ENCODE measurements around the gene ROPN1.
"Not testable (repeated sequence)": the region's sequence is repeated elsewhere in the genome, so short reads cannot be mapped to it uniquely, and the experiment has no call there.

The ROPN1 gene

GRCh38 chr3:123980539-123980938 is 11.4 kb downstream of the ROPN1 start:
- TF ChIP-seq POLR2A (IDR thresholded peaks at IDR 0.05; ENCODE audit: low read depth, low read length) (no peak), TAF1 (IDR thresholded peaks at IDR 0.05; ENCODE audit: borderline replicate concordance, low read depth, low read length) (no peak), POLR2AphosphoS5 (IDR thresholded peaks at IDR 0.05; ENCODE audit: low read depth, low read length) (no peak)
- DNase-seq (ENCODE audit: insufficient read length) (no peak), FAIRE-seq (no peak)

DNA sequence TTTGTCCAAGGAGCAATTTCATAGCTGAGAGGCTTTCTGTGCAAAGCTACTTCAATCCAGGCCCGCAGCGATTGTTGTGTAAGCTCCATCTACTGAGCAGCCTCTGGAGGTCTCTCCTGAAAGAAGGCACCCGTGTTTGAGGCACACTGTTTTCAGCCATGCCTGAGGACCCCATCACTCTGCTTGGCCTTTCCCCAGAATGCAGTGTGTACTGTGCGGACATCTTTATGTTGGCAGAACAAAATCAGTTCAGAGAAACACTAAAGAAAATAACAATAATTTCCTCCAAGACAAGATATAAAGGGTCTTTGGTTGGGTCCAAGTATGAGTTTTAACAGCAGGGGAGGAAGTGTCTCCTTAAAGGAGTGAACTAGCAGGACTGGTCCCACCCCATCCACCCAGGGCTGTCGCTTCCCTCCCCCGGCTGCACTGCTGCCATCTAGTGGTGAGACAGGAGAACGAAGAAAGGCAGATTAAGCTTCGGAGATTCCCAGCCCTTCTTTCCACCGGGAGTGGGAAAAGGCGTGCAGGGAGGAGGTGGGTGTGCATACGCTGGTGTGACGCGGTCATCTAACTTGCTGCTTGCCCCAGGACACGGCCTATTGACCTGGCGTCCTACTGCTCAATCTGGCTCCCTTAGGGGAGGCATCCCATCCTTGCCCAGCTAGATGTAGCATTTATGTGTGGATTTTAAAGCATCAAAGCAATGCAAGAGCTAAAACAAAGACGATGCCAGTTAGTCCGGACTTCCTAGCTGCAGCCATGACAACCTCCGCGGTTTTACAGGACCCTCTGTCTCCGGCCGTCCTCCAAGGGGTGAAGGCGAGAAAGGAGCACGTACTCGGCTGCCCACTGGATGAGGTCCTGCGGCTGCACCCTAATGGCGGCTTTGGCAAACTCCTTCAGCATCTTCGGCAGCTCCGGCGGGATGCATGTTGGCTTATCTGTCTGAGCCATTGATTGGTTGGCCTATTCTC is 12.1 kb downstream of the ROPN1 start:
- peak; percentile 90 for FAIRE-seq
- not testable (repeated sequence) for DNase-seq (ENCODE audit: insufficient read length)

- not testable (repeated sequence) for FAIRE-seq; DNase-seq (ENCODE audit: insufficient read length)
These were observed 15.0 kb downstream of the ROPN1 start for GRCh38 chr3:123976904-123977303.

DNA sequence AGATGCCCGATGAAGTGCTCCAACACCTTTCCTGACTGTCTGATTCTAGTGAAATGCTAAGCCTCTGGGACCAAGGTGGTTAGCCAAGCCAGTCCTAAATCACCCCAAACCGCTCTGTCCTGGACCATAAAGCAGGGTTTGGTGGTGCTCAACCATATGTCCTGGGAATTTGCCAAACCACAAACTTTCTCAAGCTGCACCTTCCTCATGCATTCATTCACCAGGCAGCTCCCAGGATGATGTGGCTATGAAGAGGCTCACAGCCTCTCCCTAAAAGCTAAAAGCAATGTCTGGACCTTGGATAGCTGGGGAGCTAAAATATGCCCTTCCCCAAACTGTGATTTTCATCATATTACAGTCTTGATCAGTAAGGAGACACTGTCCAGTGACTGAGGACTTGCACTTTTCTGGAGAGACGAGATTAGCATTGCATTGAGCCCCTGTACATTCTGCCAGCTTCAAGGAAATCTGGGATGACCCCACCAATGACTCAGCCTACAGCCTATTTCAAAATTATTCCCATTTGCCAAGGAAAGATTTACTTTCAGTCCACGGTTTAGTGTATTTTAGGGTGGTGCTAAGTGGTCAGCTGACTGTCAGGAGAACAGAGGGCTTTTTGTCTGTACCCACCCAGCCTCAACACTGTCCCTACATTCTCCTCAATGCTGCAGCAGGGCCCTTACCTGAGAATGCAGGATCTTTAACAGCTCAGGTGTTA is 15.6 kb downstream of the ROPN1 start:
- not testable (repeated sequence) for DNase-seq (ENCODE audit: insufficient read length); FAIRE-seq

DNA sequence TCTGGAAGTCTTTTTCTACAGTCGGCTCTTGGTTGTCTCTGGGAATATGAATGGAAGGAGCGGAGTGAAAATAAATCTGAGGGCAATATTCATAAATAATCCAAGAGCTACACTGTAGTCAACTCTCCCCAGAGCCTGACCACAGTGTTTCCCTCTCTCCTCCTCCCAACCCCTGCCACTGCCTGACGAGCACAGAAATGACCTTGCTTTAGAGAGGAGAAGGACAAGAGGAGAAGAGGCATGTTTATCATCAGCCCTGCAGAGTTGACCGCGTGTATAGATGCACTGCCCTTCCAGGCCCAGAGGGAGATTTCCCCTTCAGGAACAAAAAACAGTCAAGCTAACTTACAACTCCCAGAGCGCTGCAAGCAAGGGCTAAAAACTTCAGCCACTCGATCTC is 16.9 kb downstream of the ROPN1 start:
- DNase-seq (ENCODE audit: insufficient read length); FAIRE-seq: not testable (repeated sequence)

DNA sequence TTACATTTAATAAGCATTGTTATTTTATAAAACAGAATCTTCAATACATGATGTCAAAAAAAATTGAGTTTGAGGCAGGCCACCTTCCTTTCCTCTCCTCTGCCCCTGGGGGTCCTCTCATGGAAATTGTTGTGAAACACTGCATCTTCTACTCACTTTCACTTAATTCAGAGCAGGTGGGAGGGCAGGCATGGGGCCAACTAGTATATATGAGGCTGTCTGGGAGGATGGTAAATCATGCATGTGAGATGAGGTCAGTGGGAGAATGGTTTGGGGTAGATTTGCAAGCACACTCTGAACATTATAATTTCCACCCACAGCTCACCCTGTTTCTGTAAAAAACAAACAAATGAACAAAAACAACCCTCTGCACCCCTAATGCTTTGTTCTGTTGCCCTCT is 20.5 kb downstream of the ROPN1 start:
- TF ChIP-seq TAF1 (IDR thresholded peaks at IDR 0.05; ENCODE audit: borderline replicate concordance, low read depth, low read length) = no peak
- no peak for TF ChIP-seq POLR2A (IDR thresholded peaks at IDR 0.05; ENCODE audit: low read depth, low read length)
- TF ChIP-seq POLR2AphosphoS5 (IDR thresholded peaks at IDR 0.05; ENCODE audit: low read depth, low read length) = no peak
- DNase-seq (ENCODE audit: insufficient read length) (no peak), FAIRE-seq (no peak)

- DNase-seq (ENCODE audit: insufficient read length); FAIRE-seq: not testable (repeated sequence)
These were observed 24.7 kb downstream of the ROPN1 start for GRCh38 chr3:123967260-123967659.

GRCh38 chr3:123966799-123967198 is 25.1 kb downstream of the ROPN1 start:
- not testable (repeated sequence) for DNase-seq (ENCODE audit: insufficient read length)
- peak; percentile 76 for FAIRE-seq

- not testable (repeated sequence) for DNase-seq (ENCODE audit: insufficient read length); FAIRE-seq
These were observed 27.1 kb downstream of the ROPN1 start for GRCh38 chr3:123964793-123965192.

- DNase-seq (ENCODE audit: insufficient read length) (no peak), FAIRE-seq (peak; percentile 68)
- TF ChIP-seq POLR2A (IDR thresholded peaks at IDR 0.05; ENCODE audit: low read depth, low read length) (no peak), TAF1 (IDR thresholded peaks at IDR 0.05; ENCODE audit: borderline replicate concordance, low read depth, low read length) (no peak), POLR2AphosphoS5 (IDR thresholded peaks at IDR 0.05; ENCODE audit: low read depth, low read length) (no peak)
These were observed 30.4 kb downstream of the ROPN1 start for GRCh38 chr3:123961508-123961856.

DNA sequence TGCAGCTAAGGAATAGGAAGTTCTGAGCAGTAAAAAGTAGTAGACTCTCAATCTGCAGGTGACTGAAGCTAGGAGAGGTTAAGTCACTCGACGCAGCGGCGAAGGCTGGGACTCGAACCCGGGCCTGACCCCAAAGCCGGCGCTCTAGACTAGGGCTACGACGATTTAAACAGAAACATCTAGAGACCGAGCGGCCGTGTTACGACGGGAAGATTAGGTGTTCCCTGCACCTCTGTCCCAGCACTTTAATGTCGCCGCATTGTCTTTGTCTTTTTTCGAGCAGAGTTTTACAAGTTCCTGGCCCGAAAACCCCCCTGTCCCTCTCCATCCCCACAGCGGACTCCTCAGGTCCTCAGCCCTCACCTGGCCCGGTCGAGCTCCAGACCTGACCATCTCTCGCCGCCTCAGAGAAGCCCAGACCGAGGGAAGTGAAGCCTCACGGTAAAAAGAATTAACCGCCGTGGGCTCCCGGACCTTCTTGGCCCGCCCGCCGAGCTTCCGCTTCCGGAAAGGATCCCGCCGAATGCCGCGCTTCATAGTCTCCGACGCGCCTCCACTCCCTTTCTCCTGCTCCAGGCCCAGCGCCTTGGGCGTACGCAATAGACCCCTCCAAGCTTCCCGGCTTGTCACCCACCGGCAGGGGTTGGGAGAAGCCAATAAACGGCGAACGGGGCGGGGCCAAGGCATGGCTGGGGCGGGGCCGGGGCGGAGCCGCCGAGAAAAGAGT is 31.0 kb downstream of the ROPN1 start, which contains the start of gene CCDC14:
CCDC14 (minus strand) TSS at position 449 of the 727 bp plus-strand sequence; CDS start at position 393, 56 bp downstream.
- TF ChIP-seq TAF1 (IDR thresholded peaks at IDR 0.05; ENCODE audit: borderline replicate concordance, low read depth, low read length) (peak; percentile 61), POLR2AphosphoS5 (IDR thresholded peaks at IDR 0.05; ENCODE audit: low read depth, low read length) (peak; percentile 70), POLR2A (IDR thresholded peaks at IDR 0.05; ENCODE audit: low read depth, low read length) (peak; percentile 80)
- peak; percentile 85 for FAIRE-seq
- DNase-seq (ENCODE audit: insufficient read length) = peak; percentile 55

DNA sequence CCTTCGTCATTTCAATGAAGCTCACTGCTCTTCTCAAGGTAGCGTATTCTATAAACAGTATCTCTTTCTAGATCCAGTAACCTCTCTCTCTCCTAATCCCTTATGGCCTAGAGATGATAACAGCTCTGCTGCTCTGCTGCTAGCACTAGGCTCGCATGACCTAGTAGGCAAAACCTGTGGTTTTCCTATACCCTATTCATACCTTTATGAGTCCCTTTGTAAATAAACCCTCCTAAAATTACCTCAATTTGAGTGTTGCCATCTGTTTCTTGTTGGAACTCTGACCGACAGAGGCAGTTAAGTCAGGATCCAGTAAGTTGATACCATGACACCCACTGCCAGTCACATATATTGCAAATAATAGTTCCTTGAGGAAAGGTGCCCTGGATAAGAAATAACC is 38.2 kb downstream of the ROPN1 start:
- FAIRE-seq (peak; percentile 82), DNase-seq (ENCODE audit: insufficient read length) (no peak)
- TF ChIP-seq POLR2A (IDR thresholded peaks at IDR 0.05; ENCODE audit: low read depth, low read length) (no peak), POLR2AphosphoS5 (IDR thresholded peaks at IDR 0.05; ENCODE audit: low read depth, low read length) (no peak), TAF1 (IDR thresholded peaks at IDR 0.05; ENCODE audit: borderline replicate concordance, low read depth, low read length) (no peak)
